ENCODE measurements around the gene GAK. TPM values are rescaled to one million over a fixed set of nuclear protein-coding genes. Genes with fewer than 3 reads are reported as not detected.

Gene GAK
- polyA plus RNA-seq, 1 donor (not counting 4 experiments of a cell fraction or from before 2014, with no cell fraction given), result 18.4 TPM

DNA sequence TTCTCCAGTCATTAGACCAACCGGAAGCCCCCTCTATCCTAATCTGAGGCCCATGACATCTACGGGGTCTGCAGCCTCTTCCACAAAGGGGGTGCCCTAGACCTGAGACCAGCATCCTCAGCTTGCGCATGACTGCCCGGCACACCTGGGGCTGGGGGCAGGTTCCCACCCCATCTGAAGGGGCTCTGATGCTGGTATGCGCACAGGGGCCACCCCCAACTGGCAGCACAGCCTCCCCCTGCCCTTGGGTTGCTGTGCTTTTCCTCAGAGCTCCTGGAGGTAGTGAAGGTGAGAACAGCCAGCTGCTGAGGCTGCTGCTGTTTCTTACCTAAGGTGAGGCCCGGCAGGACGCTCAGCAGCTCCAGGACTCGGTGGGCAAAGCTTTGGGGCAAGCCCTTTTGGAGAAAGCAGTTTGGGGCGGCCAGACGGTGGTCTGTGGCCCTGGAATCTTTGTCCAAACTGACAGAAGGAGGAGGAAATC, 87.3 kb downstream of the GAK start:
- no peak for TF ChIP-seq EZH2 (IDR thresholded peaks at IDR 0.05; ENCODE audit: low read length)
- TF ChIP-seq, protein P1, sequence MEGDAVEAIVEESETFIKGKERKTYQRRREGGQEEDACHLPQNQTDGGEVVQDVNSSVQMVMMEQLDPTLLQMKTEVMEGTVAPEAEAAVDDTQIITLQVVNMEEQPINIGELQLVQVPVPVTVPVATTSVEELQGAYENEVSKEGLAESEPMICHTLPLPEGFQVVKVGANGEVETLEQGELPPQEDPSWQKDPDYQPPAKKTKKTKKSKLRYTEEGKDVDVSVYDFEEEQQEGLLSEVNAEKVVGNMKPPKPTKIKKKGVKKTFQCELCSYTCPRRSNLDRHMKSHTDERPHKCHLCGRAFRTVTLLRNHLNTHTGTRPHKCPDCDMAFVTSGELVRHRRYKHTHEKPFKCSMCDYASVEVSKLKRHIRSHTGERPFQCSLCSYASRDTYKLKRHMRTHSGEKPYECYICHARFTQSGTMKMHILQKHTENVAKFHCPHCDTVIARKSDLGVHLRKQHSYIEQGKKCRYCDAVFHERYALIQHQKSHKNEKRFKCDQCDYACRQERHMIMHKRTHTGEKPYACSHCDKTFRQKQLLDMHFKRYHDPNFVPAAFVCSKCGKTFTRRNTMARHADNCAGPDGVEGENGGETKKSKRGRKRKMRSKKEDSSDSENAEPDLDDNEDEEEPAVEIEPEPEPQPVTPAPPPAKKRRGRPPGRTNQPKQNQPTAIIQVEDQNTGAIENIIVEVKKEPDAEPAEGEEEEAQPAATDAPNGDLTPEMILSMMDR (optimal IDR thresholded peaks at IDR 0.05 in 1 of 3, IDR thresholded peaks at IDR 0.05 in 1 of 3, conservative IDR thresholded peaks at IDR 0.05 in 1 of 3; ENCODE audit: extremely low read depth in 1 of 3, insufficient read depth in 2 of 3, low read length in 3 of 3), result no peak
- Histone ChIP-seq H3K36me3 (ENCODE audit: control insufficient read depth in 2 of 2, extremely low read depth in 1 of 2, insufficient read depth in 2 of 2, low read length in 2 of 2) (peaks cover 10 to 11% of the 10 kb centered on the region in 2 experiments), H3K4me1 (ENCODE audit: control insufficient read depth, extremely low read depth, insufficient read depth, low read length) (no peaks in the 10 kb centered on the region), H3K9me3 (ENCODE audit: control insufficient read depth, low read depth, low read length) (no peaks in the 10 kb centered on the region), H2AFZ (ENCODE audit: control insufficient read depth, low read length) (no peak overlapping the region), H3K9ac (ENCODE audit: control insufficient read depth, extremely low read depth, insufficient read depth, low read length) (no peak overlapping the region), H3K27ac (ENCODE audit: control insufficient read depth, insufficient read depth, low read length) (no peak overlapping the region), H3K9me1 (ENCODE audit: control insufficient read depth, extremely low read depth, insufficient read depth, low read length) (no peaks in the 10 kb centered on the region), H3K4me3 (ENCODE audit: control insufficient read depth in 2 of 3, extremely low read depth in 1 of 3, insufficient read depth in 2 of 3, low read depth in 1 of 3, low read length in 3 of 3) (no peak overlapping the region), H3K27me3 (ENCODE audit: control insufficient read depth, extremely low read depth, insufficient read depth, low read length) (no peaks in the 10 kb centered on the region), H4K20me1 (ENCODE audit: control insufficient read depth, extremely low read depth, insufficient read depth, low read length) (no peaks in the 10 kb centered on the region), H3K4me2 (ENCODE audit: control insufficient read depth, extremely low read depth, insufficient read depth, low read depth, low read length) (no peak overlapping the region), H3K79me2 (ENCODE audit: control insufficient read depth, insufficient read depth, low read length) (no peaks in the 10 kb centered on the region)
- FAIRE-seq, result no peak
- DNase-seq (ENCODE audit: low read depth, low spot score), result no peak
- dilution Hi-C loops (cut with MboI; ENCODE audit: extremely low pct_ligation_motif_present, low sequenced_read_pairs), result no loop called here

DNA sequence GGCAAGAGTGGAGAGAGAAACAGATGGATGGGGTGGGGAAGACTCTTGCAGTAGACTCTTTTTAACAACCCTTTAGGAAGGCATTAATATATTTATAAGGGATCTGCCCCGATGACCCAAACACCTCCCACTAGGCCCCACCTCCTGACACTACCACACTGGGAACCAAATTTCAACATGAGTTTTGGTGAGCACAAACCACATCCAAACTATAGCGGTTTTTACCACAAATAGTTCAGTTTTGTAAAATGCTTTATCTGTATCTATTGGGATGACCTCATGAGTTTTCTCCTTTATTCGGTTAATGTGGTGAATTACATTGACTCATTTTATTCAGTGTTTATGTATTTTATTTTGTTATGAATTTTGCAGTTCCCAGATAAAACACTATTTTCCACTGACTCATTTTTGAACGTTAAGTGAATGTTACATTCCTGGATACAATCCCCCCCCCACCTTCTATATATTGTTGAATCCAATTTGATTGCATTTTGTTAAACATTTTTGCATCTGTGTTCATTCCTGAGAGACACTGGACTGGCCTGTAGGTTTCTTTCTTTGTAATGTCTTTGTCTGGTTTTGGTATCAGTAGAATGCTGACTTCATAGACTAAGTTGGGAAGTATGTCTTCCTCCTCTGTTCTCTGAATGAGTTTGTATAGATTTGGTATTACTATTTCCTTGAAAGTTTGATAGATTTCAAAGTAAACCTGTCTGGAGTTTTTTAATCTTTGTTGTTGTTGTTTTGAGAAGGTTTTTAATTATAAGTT, 92.3 kb downstream of the GAK start:
- no peaks in the 10 kb centered on the region for H4K20me1 ChIP-seq (ENCODE audit: control insufficient read depth, extremely low read depth, insufficient read depth, low read length)
- no peaks in the 10 kb centered on the region for H3K9me3 ChIP-seq (ENCODE audit: control insufficient read depth, low read depth, low read length)
- no peak overlapping the region for H3K27ac ChIP-seq (ENCODE audit: control insufficient read depth, insufficient read depth, low read length)
- H3K4me1 ChIP-seq (ENCODE audit: control insufficient read depth, extremely low read depth, insufficient read depth, low read length), result no peaks in the 10 kb centered on the region
- FAIRE-seq, result no peak
- no peak for DNase-seq (ENCODE audit: low read depth, low spot score)
- no peaks in the 10 kb centered on the region for H3K9me1 ChIP-seq (ENCODE audit: control insufficient read depth, extremely low read depth, insufficient read depth, low read length)
- no peak overlapping the region for H3K9ac ChIP-seq (ENCODE audit: control insufficient read depth, extremely low read depth, insufficient read depth, low read length)
- dilution Hi-C loops (cut with MboI; ENCODE audit: extremely low pct_ligation_motif_present, low sequenced_read_pairs), result no loop called here
- H3K4me3 ChIP-seq (ENCODE audit: control insufficient read depth in 2 of 3, extremely low read depth in 1 of 3, insufficient read depth in 2 of 3, low read depth in 1 of 3, low read length in 3 of 3), result no peak overlapping the region
- H3K27me3 ChIP-seq (ENCODE audit: control insufficient read depth, extremely low read depth, insufficient read depth, low read length), result no peaks in the 10 kb centered on the region
- H3K79me2 ChIP-seq (ENCODE audit: control insufficient read depth, insufficient read depth, low read length), result no peaks in the 10 kb centered on the region
- no peak overlapping the region for H3K4me2 ChIP-seq (ENCODE audit: control insufficient read depth, extremely low read depth, insufficient read depth, low read depth, low read length)
- TF ChIP-seq EZH2 (IDR thresholded peaks at IDR 0.05; ENCODE audit: low read length), result no peak
- TF ChIP-seq, protein P1 (optimal IDR thresholded peaks at IDR 0.05 in 1 of 3, IDR thresholded peaks at IDR 0.05 in 1 of 3, conservative IDR thresholded peaks at IDR 0.05 in 1 of 3; ENCODE audit: extremely low read depth in 1 of 3, insufficient read depth in 2 of 3, low read length in 3 of 3), result no peak
- peaks cover 0 to 3% of the 10 kb centered on the region in 2 experiments for H3K36me3 ChIP-seq (ENCODE audit: control insufficient read depth in 2 of 2, extremely low read depth in 1 of 2, insufficient read depth in 2 of 2, low read length in 2 of 2)
- no peak overlapping the region for H2AFZ ChIP-seq (ENCODE audit: control insufficient read depth, low read length)

Measured in keratinocyte (primary cell).